OCI-LY1 (cell line): ENCODE data around the gene ADAMTSL2.

Source experiments
- EZH2 ChIP-seq: fragments of 200-600 bp; sonication (generic), shearing (Covaris generic); IDR thresholded peaks from 2 replicates; pipeline ENCODE4 v1.8.0; 2017; ENCODE audit warnings: borderline replicate concordance, mixed run types, mild to moderate bottlenecking, antibody characterized with exemption, low read length, moderate library complexity, mixed read lengths
- TF ChIP-seq, protein P1 (sequence below): fragments of 200-600 bp; sonication (generic), shearing (Covaris generic); IDR thresholded peaks from 2 replicates; pipeline ENCODE4 v1.5.1; 2017; ENCODE audit warnings: mild to moderate bottlenecking, antibody characterized with exemption, low read length, moderate library complexity, mixed read lengths

DNA sequence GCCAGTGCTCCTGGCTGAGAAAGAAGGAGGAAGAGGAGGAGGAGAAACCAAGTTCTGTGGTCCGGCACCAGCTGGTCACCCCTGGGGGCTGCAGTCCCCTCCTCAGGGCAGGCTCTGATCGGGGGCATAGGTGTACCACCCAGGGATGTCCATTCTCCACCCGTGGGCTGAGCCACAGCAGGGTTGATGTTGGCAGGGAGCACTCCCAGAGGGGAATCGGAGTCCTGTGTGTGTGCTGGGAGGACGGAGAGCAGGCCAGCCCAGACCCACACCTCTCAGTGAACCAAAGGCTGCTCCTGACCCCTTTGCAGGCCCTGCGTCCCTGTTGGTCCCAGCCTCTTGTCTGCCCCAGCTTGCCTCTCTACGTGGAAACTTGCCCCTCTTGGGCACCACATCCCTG lies 4.6 kb upstream of the ADAMTSL2 start:
- TF ChIP-seq, protein P1, sequence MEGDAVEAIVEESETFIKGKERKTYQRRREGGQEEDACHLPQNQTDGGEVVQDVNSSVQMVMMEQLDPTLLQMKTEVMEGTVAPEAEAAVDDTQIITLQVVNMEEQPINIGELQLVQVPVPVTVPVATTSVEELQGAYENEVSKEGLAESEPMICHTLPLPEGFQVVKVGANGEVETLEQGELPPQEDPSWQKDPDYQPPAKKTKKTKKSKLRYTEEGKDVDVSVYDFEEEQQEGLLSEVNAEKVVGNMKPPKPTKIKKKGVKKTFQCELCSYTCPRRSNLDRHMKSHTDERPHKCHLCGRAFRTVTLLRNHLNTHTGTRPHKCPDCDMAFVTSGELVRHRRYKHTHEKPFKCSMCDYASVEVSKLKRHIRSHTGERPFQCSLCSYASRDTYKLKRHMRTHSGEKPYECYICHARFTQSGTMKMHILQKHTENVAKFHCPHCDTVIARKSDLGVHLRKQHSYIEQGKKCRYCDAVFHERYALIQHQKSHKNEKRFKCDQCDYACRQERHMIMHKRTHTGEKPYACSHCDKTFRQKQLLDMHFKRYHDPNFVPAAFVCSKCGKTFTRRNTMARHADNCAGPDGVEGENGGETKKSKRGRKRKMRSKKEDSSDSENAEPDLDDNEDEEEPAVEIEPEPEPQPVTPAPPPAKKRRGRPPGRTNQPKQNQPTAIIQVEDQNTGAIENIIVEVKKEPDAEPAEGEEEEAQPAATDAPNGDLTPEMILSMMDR, result no peak
- TF ChIP-seq EZH2, result no peak
